ENCODE results near the gene BCL2L15.

Gene BCL2L15

GRCh38 chr1:113904674-113905434 is 17.5 kb upstream of the BCL2L15 start, which contains the start of the genes AP4B1 and DCLRE1B:
TSS of gene AP4B1 (minus strand) at chr1:113904799. CDS start at chr1:113904717, 82 bp downstream.
TSS of gene DCLRE1B (plus strand) at chr1:113905326. CDS start at chr1:113905587, 261 bp downstream.
- DNase-seq = peak; percentile 95

- DNase-seq = no peak
These were observed 16.9 kb upstream of the BCL2L15 start for GRCh38 chr1:113904293-113904673.

GRCh38 chr1:113903501-113904292 is 16.3 kb upstream of the BCL2L15 start:
- no peak for DNase-seq

GRCh38 chr1:113901191-113901590 is 13.8 kb upstream of the BCL2L15 start:
- DNase-seq = no peak

- DNase-seq = no peak
These were observed 11.7 kb upstream of the BCL2L15 start for GRCh38 chr1:113899111-113899510.

DNA sequence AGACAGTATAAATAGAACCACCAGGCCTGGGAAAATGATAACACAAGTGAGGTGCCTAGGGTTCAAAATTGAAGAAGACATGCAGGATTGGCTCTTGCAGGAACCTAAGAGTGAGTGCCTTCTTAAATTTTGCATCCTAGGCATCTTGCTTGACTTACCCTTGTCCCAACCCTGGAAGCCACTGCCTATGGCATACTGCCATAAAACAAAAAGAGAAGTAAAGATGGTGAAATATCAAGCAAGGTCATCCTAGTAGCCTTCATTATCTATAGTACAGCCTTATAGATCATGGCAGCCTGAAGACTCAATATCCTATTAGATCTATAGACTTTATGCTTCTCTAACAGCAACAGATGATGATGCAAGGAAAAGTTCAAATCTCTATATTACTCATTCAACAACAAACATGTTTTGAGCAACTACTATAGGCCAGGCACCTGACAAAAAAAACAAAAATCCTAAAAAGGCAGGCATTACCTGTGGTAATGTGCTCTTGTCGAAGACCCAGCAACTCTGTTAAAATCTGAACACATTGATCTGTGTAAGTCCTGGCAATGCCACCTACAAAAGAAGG is 10.9 kb upstream of the BCL2L15 start:
- no peak for DNase-seq

DNA sequence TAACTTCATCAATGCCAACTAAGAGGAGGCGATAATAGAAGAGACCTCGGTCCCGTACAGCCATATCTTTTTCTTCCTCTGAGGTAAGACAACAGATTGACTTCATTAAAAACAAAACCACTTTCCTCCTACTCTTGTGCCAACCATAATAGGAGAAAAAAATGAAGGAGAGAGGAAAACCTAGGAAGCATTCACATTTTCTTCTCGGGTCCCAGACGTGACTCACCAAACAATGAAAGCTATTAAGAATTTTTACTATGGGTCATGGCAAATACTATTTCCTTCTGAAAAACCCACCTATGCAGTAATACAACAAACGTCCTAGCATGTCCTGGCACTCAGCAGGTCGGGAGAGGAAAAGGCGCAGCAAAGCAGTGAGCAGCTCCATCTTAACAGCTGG is 8.6 kb upstream of the BCL2L15 start:
- DNase-seq = no peak

GRCh38 chr1:113895098-113895497 is 7.7 kb upstream of the BCL2L15 start:
- DNase-seq = no peak

- no peak for DNase-seq
These were observed 5.9 kb upstream of the BCL2L15 start for GRCh38 chr1:113893267-113893666.

- no peak for DNase-seq
These were observed 4.3 kb upstream of the BCL2L15 start for GRCh38 chr1:113891631-113892220.

- DNase-seq = no peak
These were observed 3.4 kb upstream of the BCL2L15 start for GRCh38 chr1:113890816-113891215.

GRCh38 chr1:113886417-113887401 is 672 bp downstream of the BCL2L15 start:
- no peak for DNase-seq

DNA sequence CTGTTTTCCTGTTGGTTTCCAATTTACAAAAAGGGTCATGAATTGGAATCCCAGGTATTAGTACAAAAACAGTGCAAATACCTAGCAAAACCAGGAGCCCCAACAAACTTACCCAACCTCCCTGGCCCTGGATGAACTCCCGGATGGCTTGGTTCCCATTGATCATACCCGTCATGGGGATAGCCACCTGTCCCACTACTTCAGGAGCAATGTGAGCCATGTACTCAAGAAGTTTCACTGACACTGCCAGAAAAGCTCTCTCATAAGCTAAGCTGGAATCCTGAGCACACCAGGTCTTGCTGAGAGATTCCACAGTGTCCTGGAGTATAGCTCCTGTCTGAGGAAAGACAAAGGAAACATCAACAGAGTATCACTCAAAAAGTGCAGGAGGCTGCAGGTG is 5.7 kb downstream of the BCL2L15 start:
- no peak for DNase-seq

- DNase-seq = no peak
These were observed 7.7 kb downstream of the BCL2L15 start for GRCh38 chr1:113879739-113880038.

GRCh38 chr1:113876176-113876575 is 11.2 kb downstream of the BCL2L15 start:
- no peak for DNase-seq

GRCh38 chr1:113875714-113876113 is 11.7 kb downstream of the BCL2L15 start:
- DNase-seq = no peak

DNA sequence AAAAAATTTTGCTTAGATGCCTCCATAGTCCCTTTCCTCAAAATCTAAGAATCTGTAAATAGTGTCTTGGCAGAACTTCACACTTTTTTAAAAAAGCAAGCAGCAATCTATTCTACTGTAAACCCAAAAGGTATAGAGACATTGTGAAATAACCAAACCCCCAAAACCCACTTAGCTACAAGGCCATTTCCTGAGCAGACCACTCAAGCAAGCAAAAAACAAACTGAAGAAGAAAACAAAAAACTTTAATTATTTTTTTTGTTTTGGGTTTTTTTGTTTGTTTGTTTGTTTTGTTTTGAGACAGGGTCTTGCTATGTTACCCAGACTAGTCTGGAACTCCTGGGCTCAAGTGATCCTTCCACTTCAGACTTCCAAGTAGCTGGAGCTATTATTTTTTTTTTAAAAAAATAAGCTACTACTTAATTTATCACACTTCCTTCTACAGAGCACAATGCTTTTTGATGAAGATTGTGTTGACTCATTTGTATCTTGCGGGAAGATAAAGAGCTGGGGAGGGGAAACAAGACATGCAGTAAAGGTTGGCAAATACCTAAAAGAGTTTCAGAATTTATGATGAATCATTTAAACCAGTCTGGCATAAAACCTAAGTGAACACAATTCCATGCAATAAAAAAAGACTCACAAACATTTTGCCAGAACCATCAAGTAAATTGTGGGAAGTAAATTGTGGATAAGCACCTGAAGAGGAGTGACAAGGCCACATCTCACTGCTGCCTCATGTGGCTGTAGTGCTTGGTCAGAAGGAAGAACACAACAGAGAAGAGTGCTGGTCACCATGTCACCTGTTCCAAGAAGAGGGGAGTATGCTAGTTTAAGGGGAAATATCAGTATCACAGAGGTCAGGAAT is 13.1 kb downstream of the BCL2L15 start:
- no peak for DNase-seq

DNA sequence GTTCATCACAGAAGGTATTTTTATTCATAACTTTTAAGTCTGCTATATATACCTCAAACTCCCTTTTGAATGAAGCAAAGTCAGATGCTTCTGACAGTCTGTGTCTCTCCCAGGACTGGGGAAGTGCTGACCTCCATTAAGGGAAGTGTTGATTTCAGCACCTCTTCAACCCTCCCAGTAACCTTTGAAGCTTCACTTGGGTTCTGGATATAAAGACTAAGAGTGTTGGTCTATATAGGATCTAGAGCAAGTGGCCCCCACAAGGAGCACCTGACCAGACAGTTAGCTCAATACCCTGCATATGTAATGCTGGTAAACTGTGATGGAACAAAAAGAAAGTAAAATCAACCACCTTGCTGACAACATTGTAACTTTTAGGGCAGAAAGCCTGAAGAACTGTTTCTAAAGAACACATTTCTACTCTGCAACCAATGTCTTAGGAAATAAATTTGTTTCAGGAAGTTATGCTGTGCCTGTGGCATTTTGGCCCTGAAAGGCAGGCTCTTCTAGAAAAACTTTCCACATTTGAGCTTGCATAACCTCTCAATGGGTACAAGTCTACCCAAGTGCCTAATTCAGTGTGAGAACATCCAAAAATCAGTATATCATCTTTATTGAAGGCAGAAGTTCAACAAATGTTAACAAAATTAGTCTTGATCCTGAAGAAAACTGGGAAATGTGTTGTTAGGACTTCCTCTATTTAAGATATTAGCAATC is 15.0 kb downstream of the BCL2L15 start:
- no peak for DNase-seq

DNA sequence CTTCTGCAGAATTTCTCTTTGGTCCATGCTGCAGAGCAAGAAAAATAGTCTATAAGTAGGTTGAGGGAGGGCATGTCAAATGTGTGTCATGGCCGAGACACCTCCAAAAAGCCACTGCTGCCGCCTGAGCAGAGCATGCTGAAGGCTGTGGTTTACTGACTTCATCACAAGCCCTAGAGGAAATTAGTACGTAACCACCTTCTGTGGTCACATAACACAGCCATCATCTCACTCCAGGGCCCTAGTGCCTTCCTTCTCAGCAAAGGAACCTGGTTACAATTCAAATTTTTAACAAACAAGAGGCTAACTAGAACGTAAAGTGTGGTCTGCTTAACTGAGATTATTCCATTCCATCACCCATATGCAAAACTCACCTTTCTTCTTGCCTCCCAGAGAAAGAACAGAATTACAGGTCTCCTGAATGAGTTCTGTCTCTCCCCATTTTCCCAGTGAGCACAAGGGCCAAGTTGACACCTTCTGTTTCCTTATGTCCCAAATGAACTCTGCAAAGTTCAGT is 15.7 kb downstream of the BCL2L15 start, which contains the start of gene PTPN22:
Gene PTPN22, minus strand, starts transcription at position 116 of the 517 bp plus-strand sequence.
- DNase-seq = no peak

DNA sequence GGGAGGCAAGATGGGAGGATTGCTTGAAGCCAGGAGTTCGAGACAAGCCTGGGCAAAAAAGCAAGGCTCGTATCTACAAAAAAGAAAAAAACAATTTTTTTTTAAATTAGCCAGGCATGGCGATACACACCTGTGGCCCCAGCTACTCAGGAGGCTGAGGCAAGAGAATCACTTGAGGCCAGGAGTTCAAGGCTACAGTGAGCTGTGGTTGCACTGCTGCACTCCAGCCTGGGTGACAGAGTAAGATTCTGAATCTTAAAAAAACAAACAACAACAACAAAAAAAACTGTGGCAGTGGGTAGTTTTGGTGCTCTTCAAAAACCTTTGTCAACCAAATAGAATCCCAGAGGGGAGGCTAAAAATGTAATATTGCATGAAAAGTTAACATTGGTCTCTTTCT is 16.6 kb downstream of the BCL2L15 start:
- DNase-seq = no peak
